Left kidney (tissue), 2 donors: ENCODE data around the gene TUBB. TPM values are rescaled to one million over a fixed set of nuclear protein-coding genes. Genes with fewer than 3 reads are reported as not detected.
A peak's percentile ranks its signal among the peaks of the same experiment; 100 is the strongest.
"Not testable (repeated sequence)": the region's sequence is repeated elsewhere in the genome, so short reads cannot be mapped to it uniquely, and the experiment has no call there.

Source experiments
- DNase-seq: peaks from one replicate; pipeline ENCODE4 v3.0.0-alpha.2; 2013
- polyA plus RNA-seq: library from polyadenylated mRNA; unstranded; fragments of 120-200 nt; gene quantifications from one replicate; pipeline ENCODE4 v1.2.1, GENCODE V29; 2013; ENCODE audit not compliant: insufficient read length

Gene TUBB
- polyA plus RNA-seq, 1 donor, result 1,353 TPM

DNA sequence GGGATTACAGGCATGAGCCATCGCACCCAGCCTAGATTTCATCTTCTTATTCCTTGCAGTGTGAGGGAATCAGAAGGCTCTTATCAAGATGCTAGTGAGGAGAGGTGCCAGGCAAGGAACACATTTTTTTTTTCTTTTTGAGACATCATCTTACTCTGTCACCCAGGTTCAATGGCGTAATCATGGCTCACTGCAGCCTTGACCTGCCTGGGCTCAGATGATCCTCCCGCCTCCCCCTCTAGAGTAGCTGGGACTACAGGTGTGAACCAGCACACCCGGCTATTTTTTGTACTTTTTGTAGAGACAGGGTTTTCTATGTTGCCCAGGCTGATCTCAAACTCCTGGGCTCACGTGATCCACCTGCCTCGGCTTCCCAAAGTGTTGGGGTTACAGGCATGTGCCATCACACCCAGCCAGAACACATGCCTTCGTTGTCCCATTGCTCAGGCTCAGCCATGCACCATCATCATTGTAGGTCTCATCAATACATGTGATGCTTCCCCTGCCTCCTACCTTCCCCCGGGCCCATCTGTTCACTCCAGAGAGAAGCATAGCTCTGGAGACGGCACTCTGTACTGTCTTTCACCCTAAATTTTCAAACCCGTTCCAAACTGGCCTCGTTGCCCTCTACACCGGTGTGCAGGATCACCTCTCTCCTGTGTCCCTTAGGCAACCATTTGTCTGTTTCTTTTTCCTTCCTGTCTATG, 12.2 kb downstream of the TUBB start:
- no peak for DNase-seq

DNA sequence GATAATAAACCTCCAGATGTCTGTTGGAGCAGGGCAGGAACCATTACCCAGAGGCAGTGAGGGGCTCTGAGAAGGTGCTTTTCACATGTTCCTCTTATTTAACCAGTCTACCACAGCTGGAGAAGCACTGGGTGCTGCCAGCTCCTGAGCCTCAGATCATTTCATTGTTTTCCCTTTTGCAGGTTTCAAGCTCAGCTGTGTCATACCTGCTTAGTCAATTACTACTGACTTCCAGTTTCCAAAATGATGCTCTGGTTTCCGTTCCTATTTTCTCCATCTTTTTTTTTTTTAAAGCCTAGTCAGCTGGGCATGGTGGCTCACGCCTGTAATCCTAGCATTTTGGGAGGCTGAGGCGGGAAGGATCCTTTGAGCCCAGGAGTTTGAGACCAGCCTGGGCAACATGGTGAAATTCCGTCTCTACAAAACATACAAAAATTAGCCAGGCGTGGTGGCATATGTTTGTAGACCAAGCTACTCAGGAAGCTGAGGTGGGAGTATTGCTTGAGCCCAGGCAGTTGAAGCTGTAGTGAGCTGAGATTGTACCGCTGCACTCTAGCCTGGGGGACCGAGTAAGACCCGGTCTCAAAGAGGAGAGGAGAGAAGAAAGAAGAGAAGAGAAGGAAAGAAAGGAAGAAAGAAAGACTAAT, 15.6 kb downstream of the TUBB start:
- no peak for DNase-seq

DNA sequence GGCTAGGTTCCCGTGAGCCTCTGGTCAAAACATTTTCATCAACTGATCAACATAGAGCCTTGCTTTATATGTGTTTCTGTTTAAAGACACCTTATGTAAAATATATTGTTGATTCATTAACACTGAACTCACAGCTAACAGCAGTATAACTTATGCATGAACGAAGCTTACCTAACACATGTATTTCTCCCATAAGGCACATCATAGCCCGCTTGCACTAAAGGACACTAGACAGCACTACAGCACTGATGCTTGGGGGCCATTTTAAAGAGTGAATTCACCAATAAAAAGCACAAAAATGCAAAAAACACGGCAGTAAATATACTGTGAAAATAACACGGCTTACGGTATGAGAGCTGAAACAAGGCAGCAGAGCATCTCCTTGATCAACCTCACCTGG, 18.4 kb downstream of the TUBB start:
- no peak for DNase-seq

DNA sequence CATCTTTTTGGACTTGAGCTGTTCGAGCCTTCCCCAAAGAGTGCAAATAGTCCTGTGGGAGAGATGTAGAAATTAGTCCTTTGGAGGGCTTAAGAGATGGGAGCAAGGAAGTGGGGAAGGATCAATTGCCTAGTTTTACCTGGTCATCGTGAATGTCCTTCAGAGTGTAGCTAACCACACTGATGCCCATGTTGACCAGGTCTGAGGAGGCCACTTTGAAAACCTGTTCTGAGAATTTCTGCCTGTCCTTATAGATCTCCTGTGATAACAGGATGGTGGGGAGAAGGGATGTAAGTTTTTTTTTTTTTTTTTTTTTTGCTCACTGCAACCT, 20.4 kb downstream of the TUBB start:
- DNase-seq, result no peak

DNA sequence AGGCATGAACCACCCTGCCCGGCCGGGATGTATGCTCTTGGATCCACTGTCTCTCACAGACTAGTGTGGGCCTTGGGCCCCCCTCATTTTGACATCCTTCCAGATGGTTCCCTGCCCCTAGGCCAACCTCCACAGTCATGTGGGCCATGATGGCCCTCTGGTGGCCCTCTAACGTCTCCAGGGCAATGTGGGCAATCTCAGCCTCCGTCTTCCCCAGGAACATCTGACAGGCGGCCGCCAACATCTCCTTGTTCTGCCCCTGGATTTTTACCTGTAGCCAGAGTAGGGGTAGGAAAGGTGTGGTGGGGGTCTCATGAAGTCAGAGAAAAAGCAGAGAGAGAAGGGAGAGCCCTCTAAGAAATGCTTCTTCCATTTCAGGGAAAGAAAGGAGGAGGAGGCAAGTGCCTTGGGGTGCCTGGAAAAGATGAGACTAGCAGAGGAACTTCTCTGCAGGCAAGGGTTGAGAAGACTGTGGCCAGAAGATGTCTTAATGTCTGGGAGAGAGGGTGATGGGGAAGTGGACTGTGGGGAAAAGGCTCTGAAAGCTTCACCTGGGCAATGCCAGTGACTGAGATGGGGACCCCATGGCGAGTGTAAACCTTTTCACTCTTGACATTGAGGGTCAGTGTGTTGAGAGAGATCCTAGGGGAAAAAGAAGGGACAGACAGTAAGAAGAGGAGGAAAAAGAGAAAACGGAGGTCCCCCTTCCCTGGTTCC, 21.1 kb downstream of the TUBB start:
- no peak for DNase-seq

DNA sequence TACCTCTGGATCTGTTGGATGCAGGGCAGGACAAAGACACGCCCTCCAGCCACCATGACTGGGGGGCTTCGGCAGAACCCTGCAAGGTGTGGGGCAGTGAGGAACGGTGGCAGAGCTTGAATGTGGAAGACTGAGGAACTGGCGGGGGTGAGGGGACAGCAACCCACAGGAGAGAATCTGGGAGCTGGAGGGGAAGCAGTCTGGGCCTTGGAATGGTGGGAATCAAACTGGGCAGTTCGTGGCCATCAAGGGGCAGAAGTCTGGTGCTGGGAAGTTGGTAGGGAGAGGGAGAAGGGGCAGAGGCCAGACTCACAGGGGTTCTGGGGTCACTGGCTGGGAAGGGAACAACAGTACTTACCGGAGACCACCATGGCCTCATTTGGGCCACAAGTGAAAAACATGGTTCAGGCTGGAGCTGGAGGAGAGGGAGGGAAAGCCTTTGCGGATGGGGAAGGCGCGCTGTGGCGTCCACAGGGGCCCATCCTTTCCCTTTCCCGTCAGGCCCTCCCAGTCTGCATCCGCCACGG, 21.7 kb downstream of the TUBB start:
- DNase-seq, result no peak

DNA sequence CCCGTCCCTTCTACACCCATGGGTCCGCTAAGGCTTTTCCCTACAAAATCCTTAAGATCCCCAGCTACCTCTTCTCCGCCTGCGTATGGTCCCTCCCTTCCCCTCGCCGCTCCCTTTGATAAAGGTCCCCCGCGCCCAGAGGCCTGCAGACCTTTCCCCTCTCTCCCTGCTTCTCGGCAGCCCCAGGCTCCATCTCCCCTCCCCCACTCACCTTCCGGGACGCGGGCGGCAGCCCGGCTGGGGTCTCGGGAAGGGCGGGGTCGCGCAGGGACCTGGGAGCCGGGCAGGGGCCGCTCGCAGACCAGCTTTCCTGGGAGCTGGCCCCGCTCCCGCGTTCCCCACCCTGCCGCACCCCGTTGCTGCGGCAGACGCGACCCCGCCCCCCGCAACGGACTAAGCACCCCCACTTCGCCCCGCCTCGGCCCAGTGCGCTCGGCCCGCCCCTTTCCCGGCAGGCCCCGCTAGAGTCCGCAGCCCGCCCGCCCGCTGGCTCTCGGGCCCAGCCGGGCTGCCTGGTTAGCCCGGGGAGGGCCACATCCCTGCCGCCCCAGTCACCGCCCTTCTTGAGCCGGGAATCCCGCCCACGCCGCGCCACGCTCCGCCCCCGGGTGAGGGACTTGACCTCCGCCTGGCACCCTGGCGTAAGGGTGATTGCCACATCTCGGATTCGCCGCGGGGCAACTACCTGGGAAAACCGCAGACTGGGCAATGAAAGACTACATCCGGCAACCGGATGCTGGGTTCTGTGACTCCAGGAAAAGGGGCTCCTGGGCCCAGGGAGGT, 22.4 kb downstream of the TUBB start, which contains the start of gene FLOT1:
TSS of gene FLOT1 (minus strand) at position 372 of the 783 bp plus-strand sequence. CDS start 498 bp downstream, outside the sequence.
- DNase-seq, result peak; percentile 87

DNA sequence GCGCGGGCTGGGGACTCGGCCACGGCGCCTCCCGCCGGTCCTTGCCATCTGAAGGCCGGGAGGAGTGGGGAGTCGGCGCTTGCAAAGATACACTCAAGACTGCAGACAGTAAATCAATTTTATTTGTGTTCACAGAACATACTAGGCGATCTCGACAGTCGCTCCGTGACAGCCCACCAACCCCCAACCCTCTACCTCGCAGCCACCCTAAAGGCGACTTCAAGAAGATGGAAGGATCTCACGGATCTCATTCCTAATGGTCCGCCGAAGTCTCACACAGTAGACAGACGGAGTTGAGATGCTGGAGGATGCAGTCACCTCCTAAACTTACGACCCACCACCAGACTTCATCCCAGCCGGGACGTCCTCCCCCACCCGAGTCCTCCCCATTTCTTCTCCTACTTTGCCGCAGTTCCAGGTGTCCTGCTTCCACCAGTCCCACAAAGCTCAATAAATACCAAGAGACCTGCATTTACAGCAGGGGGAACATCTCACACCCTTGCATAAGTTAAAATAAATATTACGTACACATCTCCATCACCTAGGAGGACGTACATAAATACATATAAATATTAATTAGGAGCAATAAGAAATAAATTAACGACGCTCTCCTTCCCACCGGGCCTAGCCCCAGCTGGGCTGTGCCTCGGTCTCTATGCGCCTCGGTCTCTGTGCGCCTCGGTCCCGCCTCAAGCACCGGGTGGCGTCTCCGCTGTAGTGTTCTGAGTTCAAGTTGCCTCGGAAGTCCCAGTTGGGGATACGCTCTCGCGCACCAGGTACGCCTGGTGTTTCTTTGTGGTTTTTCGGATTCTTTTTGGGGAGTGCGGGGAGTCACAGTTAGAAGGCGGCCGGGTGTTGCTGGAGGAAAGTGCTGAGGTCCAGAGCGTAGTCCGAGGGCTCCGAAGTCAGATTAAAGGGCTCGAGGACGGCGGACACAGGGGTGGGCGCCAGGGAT, 23.2 kb downstream of the TUBB start:
- peak; percentile 50 for DNase-seq

DNA sequence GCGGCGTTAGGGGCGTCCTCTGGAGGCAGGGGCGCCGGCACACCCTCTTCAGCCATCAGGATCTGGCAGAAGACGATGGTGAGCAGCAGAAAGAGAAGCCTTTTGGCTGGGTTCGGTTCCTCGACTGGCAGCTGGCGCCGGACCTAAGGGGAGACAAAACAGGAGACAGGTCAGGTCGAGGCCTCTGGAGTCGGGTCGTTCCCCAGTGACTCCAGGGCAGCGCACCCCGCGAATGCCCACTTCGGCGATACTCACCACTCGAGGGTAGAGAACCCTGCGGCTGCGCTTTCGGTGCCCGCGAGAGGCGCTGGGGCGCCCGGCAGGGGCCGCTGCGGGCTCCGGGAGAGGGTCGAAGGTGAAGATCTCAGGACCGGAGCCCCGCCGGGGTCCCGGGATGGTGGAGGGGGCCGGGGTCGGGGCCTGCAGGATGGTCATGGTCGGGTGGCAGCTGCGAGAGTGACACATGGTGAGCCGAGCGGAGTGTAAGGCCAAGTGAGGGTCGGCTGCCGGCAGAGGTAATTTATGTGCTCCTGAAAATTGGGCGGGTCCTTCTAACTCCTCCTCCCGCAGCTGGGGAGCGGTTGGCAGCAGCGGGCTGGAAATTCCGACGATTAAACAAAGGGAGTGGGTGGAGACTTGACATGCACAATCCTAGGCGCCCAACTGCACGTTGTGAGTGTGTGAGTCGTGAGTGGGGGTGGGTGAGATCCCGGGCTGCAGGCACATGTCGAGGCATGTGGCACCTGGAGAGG, 24.1 kb downstream of the TUBB start, which contains the start of gene IER3:
TSS of gene IER3 (minus strand) at position 494 of the 752 bp plus-strand sequence. CDS start at position 465, 29 bp downstream.
- peak; percentile 89 for DNase-seq

DNA sequence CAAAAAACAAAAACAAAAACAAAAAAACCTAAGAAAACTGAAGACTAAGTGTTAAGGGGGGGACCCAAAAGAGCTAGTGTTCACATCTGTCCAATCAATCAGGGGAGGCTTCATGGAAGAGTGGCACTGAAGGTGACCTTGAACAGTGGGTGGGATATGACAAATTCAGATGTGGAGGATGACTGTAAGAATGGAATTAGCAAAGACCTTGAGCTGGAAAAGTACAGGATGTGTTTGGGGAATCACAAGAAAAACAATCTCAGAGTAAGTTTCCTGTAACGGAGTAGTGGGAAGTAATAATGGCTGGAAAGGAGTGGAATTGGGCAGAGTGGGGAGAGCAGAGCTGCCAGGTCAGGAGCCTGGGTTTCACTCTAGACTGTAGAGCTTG, 27.1 kb downstream of the TUBB start:
- DNase-seq, result no peak

DNA sequence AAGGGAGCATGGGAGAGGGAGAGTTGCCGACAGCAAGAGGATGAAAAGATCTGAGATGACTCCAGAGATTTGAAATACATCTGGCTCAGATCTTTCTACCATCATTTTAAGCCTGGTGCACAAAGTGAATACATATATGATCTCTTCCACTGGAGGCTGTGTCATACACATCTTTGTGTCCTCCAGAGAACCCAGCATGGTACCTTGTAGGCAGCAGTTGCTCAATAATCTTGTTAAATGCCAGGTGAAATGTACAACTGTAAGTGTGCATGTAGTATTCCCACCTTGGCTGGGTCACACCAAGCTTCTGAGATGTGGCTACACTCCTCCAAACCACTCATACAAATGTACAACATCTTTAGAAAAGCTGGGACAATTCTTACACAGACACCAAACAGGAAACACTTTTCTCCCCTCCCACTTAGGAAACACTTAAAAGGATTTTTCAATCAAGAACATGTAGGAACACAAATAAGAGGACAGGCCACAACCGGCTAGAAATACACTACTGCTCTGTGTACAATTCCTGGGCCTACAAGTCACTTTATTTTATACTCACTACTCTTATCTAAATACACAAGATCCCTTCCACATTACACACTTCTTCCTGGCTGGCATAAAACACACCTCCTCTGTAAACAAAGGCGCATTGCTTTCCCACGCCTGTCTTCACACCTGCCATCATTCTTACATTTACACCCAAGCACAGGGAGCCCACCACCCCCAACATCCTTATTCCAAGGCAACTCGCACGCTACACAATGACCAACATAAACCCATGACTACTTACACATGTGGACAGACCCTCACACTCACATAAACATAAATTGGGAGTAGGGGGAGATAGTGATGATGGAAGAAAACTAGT, 28.0 kb downstream of the TUBB start:
- no peak for DNase-seq

DNA sequence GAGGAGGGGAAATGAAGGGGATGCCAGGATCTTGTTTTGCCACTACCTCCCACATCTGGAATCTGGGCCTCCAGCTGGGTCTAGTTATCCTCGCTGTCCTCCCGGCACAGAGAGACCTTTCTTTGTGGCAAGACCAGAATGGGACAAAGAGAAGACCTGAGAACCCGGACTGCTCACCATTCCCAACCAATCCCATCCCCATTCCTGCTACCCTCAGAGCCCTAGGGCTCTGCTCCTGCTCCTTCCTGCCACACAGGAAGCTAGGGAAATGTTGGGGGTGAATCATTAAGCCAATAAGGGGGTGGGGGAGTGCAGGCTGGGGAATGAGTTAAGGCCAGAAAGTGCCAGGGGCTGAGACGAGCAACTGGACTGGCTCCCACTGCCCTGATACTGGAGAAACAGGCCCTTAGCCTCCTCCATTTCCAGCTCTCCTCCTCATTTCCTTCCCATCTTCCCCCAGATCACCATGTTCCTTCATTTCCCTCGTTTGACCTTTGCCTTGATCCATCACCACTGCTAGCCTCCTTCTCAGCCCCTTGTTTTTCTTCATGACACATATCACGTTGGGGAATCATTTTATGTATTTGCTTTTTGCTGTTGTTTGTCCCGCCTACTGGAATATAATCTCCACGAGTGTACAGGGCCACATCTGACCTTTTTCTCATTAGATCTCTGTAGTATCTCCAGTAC, 28.8 kb downstream of the TUBB start:
- no peak for DNase-seq

DNA sequence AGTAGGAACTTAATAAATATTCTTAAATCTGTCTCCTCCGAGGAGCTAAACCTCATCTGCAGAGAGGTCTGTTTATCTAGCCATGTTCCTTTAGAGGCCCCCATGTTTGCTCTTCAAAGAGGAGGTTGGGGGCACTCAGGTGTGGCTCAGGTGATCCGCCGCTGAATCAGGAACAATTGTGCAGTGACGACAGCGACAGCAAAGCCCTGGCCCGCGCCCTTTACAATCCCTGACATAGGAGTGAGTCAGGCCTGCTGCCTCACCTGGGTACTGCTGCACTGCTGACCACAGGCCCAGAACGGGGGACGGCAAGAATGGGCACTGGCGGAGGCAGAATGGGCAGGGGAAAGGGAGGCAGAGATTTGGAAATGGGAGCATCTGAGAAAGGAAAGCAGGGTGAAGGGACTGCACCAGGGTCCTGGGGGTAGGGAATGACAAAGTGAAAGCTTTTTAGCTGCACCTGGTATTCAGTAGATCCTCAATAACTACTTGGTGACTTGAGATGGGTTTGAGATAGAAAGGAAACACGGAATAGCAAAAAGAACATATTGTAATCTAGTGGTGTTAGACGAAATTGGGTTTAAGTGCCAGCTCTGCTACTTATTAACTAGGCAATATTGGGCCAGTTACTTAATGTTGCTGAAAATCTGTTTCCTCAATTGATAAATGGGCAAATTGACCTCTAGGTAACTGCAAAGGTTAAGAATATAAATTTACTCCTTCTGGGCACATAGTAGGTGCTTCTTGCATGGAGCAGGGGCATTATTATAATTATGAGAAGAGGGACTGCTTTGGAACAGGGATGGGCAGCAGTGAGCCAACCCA, 29.6 kb downstream of the TUBB start:
- DNase-seq, result no peak

DNA sequence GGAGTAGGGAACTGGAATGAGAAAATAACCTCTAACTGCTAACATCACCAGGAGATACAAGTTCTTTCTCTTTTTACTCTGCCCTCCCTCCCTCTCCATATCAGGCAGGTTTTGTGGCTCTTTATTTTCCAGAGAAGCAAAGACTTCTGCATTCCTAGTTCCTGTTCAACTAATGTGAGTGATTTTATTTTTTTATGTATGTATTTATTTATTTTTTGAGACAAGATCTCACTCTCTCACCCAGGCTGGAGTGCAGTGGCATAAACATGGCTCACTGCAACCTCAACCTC, 30.2 kb downstream of the TUBB start:
- no peak for DNase-seq

DNA sequence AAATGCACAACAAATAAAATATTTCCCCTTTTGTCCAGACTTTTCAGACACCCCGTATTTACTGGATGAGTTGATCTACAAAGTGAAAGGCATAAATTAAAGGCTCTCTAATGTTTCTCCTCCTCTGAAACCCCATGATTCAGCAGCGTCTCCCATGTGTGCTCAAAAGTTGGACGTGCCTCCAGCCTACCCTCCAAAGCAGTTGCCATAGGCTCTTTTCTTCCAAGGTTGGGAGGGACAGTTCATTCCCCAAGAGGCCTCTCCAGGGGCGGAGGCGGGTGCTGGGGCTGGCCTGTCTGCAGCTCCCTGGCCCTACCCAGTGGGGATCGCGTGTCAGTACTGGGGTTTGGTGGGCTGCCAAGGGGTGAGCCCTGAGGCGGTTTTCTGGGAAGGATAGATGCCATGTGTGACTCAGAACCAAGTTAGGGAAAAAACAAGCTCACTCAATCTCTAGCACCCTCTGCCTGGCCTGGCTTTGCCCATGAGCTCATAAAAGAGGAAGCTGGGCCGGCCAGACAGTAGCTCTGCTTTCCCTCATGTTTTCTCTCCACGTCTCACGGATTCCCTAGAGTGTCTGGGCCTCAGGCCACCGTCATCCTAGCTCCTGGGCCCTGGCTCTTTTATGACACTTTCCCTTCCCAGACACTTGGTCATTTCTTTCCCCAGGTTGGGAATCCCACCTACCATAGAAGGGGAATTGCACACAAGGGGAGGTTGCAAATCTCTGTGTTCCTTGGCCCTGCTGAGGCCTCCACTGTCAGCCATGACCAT, 32.2 kb downstream of the TUBB start:
- no peak for DNase-seq

DNA sequence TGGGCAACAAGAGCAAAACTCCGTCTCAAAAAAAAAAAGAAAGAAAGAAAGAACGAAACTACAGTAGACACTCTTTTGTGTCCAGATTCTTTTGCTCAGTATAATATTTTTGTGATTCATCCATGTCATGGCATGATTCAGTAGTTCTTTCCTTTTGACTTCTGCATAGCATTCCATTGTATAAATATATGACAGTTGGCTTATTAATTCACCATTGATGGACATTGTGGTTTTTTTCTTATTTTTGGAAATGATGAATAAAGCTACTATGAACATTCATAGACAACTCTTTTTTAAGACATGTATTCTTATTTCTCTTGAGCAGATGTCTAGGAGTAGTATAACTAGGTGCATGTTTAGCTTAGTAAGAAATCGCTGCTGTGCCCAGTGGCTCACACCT, 34.5 kb downstream of the TUBB start:
- no peak for DNase-seq

DNA sequence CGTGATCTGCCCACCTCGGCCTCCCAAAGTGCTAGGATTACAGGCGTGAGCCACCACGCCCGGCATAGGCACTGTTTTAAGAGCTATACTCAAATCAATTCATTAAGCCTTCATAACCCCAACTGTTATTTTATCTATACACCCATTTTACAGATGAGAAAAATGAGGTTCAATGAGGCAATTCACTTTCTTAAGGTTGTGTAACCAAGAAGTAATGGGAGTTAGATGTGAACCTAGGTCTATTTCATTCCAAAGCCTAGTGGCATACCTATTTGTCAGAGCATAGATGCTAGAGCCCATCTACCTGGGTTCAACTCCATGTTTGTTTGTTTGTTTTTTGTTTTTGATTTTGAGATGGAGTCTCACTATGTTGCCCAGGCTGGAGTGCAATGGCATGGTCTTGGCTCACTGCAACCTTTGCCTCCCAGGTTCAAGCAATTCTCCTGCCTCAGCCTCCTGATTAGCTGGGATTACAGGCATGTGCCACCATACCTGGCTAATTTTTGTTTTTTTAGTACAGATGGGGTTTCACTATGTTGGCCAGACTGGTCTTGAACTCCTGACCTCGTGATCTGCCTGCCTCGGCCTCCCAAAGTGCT, 36.4 kb downstream of the TUBB start:
- not testable (repeated sequence) for DNase-seq
